GM23248 (cell line): ENCODE measurements around the gene LCP2. TPM values are rescaled to one million over a fixed set of nuclear protein-coding genes. Genes with fewer than 3 reads are reported as not detected.

Source experiments
- DNase-seq: peaks from one replicate; pipeline ENCODE4 v3.0.0-alpha.2; 2015
- H2AFZ ChIP-seq: fragments of 200-600 bp; sonication (generic); 2 replicates; pipeline ENCODE4 v1.6.1; 2016; ENCODE audit warnings: antibody characterized with exemption
- H3F3A ChIP-seq: fragments of 200-600 bp; sonication (generic); 2 replicates; pipeline ENCODE4 v1.6.1; 2016; ENCODE audit warnings: mild to moderate bottlenecking, antibody characterized with exemption, mixed run types; ENCODE audit not compliant: insufficient read depth
- H3K27ac ChIP-seq: fragments of 200-600 bp; sonication (generic); 2 replicates; pipeline ENCODE4 v1.5.1; 2016; ENCODE audit warnings: mild to moderate bottlenecking
- H3K27me3 ChIP-seq: fragments of 200-600 bp; sonication (generic); replicated peaks from 2 replicates; pipeline ENCODE4 v1.6.1; 2016; ENCODE audit warnings: mild to moderate bottlenecking; ENCODE audit not compliant: insufficient read depth
- H3K36me3 ChIP-seq: fragments of 200-600 bp; sonication (generic); 2 replicates; pipeline ENCODE4 v1.6.1; 2016; ENCODE audit warnings: low read depth, mild to moderate bottlenecking
- H3K4me1 ChIP-seq: fragments of 200-600 bp; sonication (generic); 2 replicates; pipeline ENCODE4 v1.6.1; 2016; ENCODE audit warnings: mild to moderate bottlenecking; ENCODE audit not compliant: insufficient read depth
- H3K4me2 ChIP-seq: fragments of 200-600 bp; sonication (generic); one replicate; pipeline ENCODE4 v1.6.1; 2016; ENCODE audit warnings: mild to moderate bottlenecking; ENCODE audit not compliant: unreplicated experiment
- H3K4me3 ChIP-seq: fragments of 200-600 bp; sonication (generic); 2 replicates; pipeline ENCODE4 v1.5.1; 2016; ENCODE audit warnings: mild to moderate bottlenecking
- H3K79me2 ChIP-seq: fragments of 200-600 bp; sonication (generic); 2 replicates; pipeline ENCODE4 v1.6.1; 2016; ENCODE audit warnings: mild to moderate bottlenecking; ENCODE audit not compliant: insufficient read depth
- H3K9ac ChIP-seq: fragments of 200-600 bp; sonication (generic); 2 replicates; pipeline ENCODE4 v1.6.1; 2016; ENCODE audit warnings: mild to moderate bottlenecking
- H3K9me2 ChIP-seq: fragments of 200-600 bp; sonication (generic); 2 replicates; pipeline ENCODE4 v1.6.1; 2016; ENCODE audit warnings: mixed run types, mild to moderate bottlenecking, moderate library complexity; ENCODE audit not compliant: insufficient read depth
- H3K9me3 ChIP-seq: fragments of 200-600 bp; sonication (generic); one replicate; pipeline ENCODE4 v1.6.1; 2017; ENCODE audit warnings: low read depth
- H4K20me1 ChIP-seq: fragments of 200-600 bp; sonication (generic); 2 replicates; pipeline ENCODE4 v1.6.0; 2016; ENCODE audit not compliant: insufficient read depth
- EZH2 ChIP-seq: fragments of 200-600 bp; sonication (generic); IDR thresholded peaks from 2 replicates; pipeline ENCODE4 v1.6.1; 2018; ENCODE audit warnings: antibody characterized with exemption, mild to moderate bottlenecking; ENCODE audit not compliant: insufficient read depth, poor library complexity, severe bottlenecking
- EZH2phosphoT487 ChIP-seq: fragments of 200-600 bp; sonication (generic); IDR thresholded peaks from 2 replicates; pipeline ENCODE4 v1.6.1; 2018; ENCODE audit warnings: antibody characterized with exemption, moderate library complexity, mild to moderate bottlenecking, low read depth; ENCODE audit not compliant: insufficient read depth
- WGBS, 2 experiments: methylation state at CpG; one replicate each; pipeline ENCODE4 v1.1.6; 2015 to 2017; ENCODE audit warnings: low lambda C conversion rate in 2 of 2, low coverage in 1 of 2; ENCODE audit errors: missing lambda C conversion rate in 2 of 2; 5-methylcytosine and 5-hydroxymethylcytosine counted together
- in situ Hi-C: fragments of 300-500 bp; cut with MboI; formaldehyde crosslinking; loops from 2 replicates; pipeline ENCODE4 v1.15.0; 2020
- polyA plus RNA-seq: library from polyadenylated mRNA; unstranded; fragments of >200 nt; fragmentation: Nextera tagmentation; extraction: Ambion mirVana; gene quantifications from 2 replicates; pipeline ENCODE4 v1.2.1, GENCODE V29; 2016
- total RNA-seq: library from RNA; depleted of rRNA; stranded (reverse); fragments of >200 nt; shearing (Covaris generic); gene quantifications from 2 replicates; pipeline ENCODE4 v1.2.3, GENCODE V29; 2014

Gene LCP2
- total and polyA plus RNA-seq, 2 experiments from 2014 or later, result not detected

GRCh38 chr5:170338291-170338690, 40.7 kb upstream of the LCP2 start:
- 49 to 56% methylated on average over 4 of the region's 4 CpGs for WGBS, 2 experiments
- no peaks in the 10 kb centered on the region for H3K79me2 ChIP-seq
- H2AFZ ChIP-seq, result no peak overlapping the region
- DNase-seq, result no peak
- H3K4me1 ChIP-seq, result no peaks in the 10 kb centered on the region
- no peaks in the 10 kb centered on the region for H4K20me1 ChIP-seq
- H3K4me3 ChIP-seq, result no peak overlapping the region
- no peaks in the 10 kb centered on the region; the same call in 1 of the 2 replicates for H3K27me3 ChIP-seq
- TF ChIP-seq EZH2 (no peak), EZH2phosphoT487 (no peak)
- no peaks in the 10 kb centered on the region for H3K36me3 ChIP-seq
- H3K27ac ChIP-seq, result no peak overlapping the region
- in situ Hi-C loops, result no loop called here
- no peaks in the 10 kb centered on the region for H3K9me3 ChIP-seq
- no peak overlapping the region for H3K4me2 ChIP-seq
- no peaks in the 10 kb centered on the region for H3F3A ChIP-seq
- H3K9me2 ChIP-seq, result no peaks in the 10 kb centered on the region
- no peak overlapping the region for H3K9ac ChIP-seq

- Histone ChIP-seq H3K36me3 (no peaks in the 10 kb centered on the region), H3K9me2 (no peaks in the 10 kb centered on the region), H2AFZ (no peak overlapping the region), H3K4me2 (no peak overlapping the region), H3K4me1 (no peaks in the 10 kb centered on the region), H3K79me2 (no peaks in the 10 kb centered on the region), H3K4me3 (no peak overlapping the region), H3K27me3 (no peaks in the 10 kb centered on the region; the same call in 1 of the 2 replicates), H3F3A (no peaks in the 10 kb centered on the region; the same call in 1 of the 2 replicates), H3K9ac (no peak overlapping the region), H4K20me1 (no peaks in the 10 kb centered on the region), H3K9me3 (no peaks in the 10 kb centered on the region), H3K27ac (no peak overlapping the region)
- 32% methylated on average over 9 of the region's 9 CpGs for WGBS, 2 experiments
- no peak for DNase-seq
- TF ChIP-seq EZH2, result no peak
- no peak for TF ChIP-seq EZH2phosphoT487
- in situ Hi-C loops, result no loop called here
Measured at GRCh38 chr5:170337045-170337733, 39.6 kb upstream of the LCP2 start.

DNA sequence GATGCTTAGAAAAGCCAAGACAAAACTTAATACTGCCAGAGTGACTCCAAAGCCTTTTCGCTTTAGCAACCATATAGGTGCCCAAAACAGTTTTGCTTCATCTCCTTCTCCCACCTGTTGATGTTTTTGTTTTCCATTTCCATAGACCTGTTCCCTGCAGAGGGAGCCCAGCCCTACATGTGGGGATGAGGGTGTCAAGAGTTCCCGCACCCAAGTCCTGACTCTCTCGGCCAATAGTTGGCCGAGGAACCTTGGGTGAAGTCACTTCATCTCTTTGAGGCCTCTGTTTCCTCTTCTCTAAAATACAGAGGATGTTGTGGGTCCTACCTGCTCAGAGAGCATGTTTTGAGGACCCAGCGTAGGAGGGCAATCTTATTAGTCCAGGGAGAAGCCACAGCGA, 38.5 kb upstream of the LCP2 start:
- Histone ChIP-seq H3K79me2 (no peaks in the 10 kb centered on the region), H3K4me3 (no peak overlapping the region), H3K9me3 (no peaks in the 10 kb centered on the region), H3K4me1 (peaks cover 3% of the 10 kb centered on the region; the same call in 1 of the 2 replicates), H3K4me2 (no peak overlapping the region), H3K9me2 (no peaks in the 10 kb centered on the region), H3F3A (no peaks in the 10 kb centered on the region; the same call in 1 of the 2 replicates), H3K9ac (no peak overlapping the region), H2AFZ (no peak overlapping the region), H4K20me1 (no peaks in the 10 kb centered on the region), H3K36me3 (no peaks in the 10 kb centered on the region), H3K27me3 (no peaks in the 10 kb centered on the region; the same call in 1 of the 2 replicates), H3K27ac (no peak overlapping the region)
- TF ChIP-seq EZH2 (no peak), EZH2phosphoT487 (no peak)
- WGBS, 2 experiments, result 84 to 92% methylated on average over 6 of the region's 6 CpGs
- in situ Hi-C loops, result no loop called here
- DNase-seq, result no peak

DNA sequence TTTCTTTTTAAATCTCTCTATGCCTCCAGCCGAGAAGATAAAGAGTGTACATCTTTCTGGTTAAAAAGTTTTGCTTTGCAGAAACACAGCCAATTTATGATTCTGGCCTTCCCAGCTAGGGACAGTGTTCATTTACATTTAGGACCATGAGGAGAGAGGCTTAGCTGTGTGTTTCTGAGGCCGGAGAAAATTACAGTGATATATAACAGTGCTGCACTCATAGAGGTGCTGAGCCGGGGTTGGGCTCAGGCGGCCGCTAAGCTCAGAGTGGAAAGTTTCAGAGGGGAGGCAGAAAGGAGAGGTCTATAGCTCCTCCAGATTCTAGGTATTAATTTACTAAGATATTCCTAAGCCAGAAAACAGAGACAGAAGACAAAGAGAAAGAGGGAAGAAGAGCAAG, 37.0 kb upstream of the LCP2 start:
- in situ Hi-C loops, result no loop called here
- no peak overlapping the region for H3K4me2 ChIP-seq
- TF ChIP-seq EZH2phosphoT487 (no peak), EZH2 (no peak)

More for the DNA sequence above, 37.0 kb upstream of the LCP2 start:
- Histone ChIP-seq H4K20me1 (no peaks in the 10 kb centered on the region), H3K27me3 (no peaks in the 10 kb centered on the region; the same call in 1 of the 2 replicates), H3K79me2 (no peaks in the 10 kb centered on the region), H3K9ac (no peak overlapping the region), H2AFZ (no peak overlapping the region), H3F3A (no peaks in the 10 kb centered on the region; the same call in 1 of the 2 replicates), H3K4me3 (no peak overlapping the region), H3K27ac (no peak overlapping the region), H3K36me3 (no peaks in the 10 kb centered on the region), H3K4me1 (peaks cover 8% of the 10 kb centered on the region; the same call in 1 of the 2 replicates), H3K9me3 (no peaks in the 10 kb centered on the region), H3K9me2 (no peaks in the 10 kb centered on the region)
- DNase-seq, result no peak
- WGBS, 2 experiments, result 49 to 53% methylated on average over 5 of the region's 5 CpGs
